NCI-H2171 (cell line): Measurements from ENCODE around the gene CFAP61.

Source experiments
- DNase-seq: peaks from one replicate; lab custom pipeline; 2025; lab: John Stamatoyannopoulos, UW

The CFAP61 gene

GRCh38 chr20:20174089-20174835 is 121.9 kb downstream of the CFAP61 start:
- no peak for DNase-seq

- no peak for DNase-seq
These were observed 129.0 kb downstream of the CFAP61 start for GRCh38 chr20:20181322-20181721.

- no peak for DNase-seq
These were observed 131.8 kb downstream of the CFAP61 start for GRCh38 chr20:20184149-20184548.

- no peak for DNase-seq
These were observed 132.4 kb downstream of the CFAP61 start for GRCh38 chr20:20184706-20185105.

- no peak for DNase-seq
These were observed 136.3 kb downstream of the CFAP61 start for GRCh38 chr20:20188647-20189046.

- DNase-seq: no peak
These were observed 140.0 kb downstream of the CFAP61 start for GRCh38 chr20:20192366-20192765.

GRCh38 chr20:20195021-20195705 is 142.8 kb downstream of the CFAP61 start:
- no peak for DNase-seq

GRCh38 chr20:20196610-20197009 is 144.3 kb downstream of the CFAP61 start:
- DNase-seq: no peak

- no peak for DNase-seq
These were observed 145.7 kb downstream of the CFAP61 start for GRCh38 chr20:20198011-20198410.

GRCh38 chr20:20199361-20200160 is 147.2 kb downstream of the CFAP61 start:
- peak; percentile 99 for DNase-seq

- no peak for DNase-seq
These were observed 148.8 kb downstream of the CFAP61 start for GRCh38 chr20:20201124-20201523.

- no peak for DNase-seq
These were observed 149.3 kb downstream of the CFAP61 start for GRCh38 chr20:20201639-20202038.

GRCh38 chr20:20202768-20203167 is 150.4 kb downstream of the CFAP61 start:
- no peak for DNase-seq

- DNase-seq: no peak
These were observed 151.5 kb downstream of the CFAP61 start for GRCh38 chr20:20203784-20204183.

- DNase-seq: peak; percentile 94
These were observed 151.9 kb downstream of the CFAP61 start for GRCh38 chr20:20204256-20204655.

- DNase-seq: no peak
These were observed 153.0 kb downstream of the CFAP61 start for GRCh38 chr20:20205141-20205861.

- peak; percentile 84 for DNase-seq
These were observed 153.5 kb downstream of the CFAP61 start for GRCh38 chr20:20205862-20206236.

GRCh38 chr20:20206788-20207187 is 154.5 kb downstream of the CFAP61 start:
- no peak for DNase-seq

- no peak for DNase-seq
These were observed 155.0 kb downstream of the CFAP61 start for GRCh38 chr20:20207291-20207690.

GRCh38 chr20:20207872-20208271 is 155.5 kb downstream of the CFAP61 start:
- DNase-seq: no peak

GRCh38 chr20:20209684-20210083 is 157.4 kb downstream of the CFAP61 start:
- no peak for DNase-seq

- no peak for DNase-seq
These were observed 158.0 kb downstream of the CFAP61 start for GRCh38 chr20:20210327-20210726.
